Measurements from ENCODE around the gene LIFR. TPM values are rescaled to one million over a fixed set of nuclear protein-coding genes. Genes with fewer than 3 reads are reported as not detected.

The LIFR gene
- total RNA-seq, 1 experiment from 2014 or later = 7.8 TPM

DNA sequence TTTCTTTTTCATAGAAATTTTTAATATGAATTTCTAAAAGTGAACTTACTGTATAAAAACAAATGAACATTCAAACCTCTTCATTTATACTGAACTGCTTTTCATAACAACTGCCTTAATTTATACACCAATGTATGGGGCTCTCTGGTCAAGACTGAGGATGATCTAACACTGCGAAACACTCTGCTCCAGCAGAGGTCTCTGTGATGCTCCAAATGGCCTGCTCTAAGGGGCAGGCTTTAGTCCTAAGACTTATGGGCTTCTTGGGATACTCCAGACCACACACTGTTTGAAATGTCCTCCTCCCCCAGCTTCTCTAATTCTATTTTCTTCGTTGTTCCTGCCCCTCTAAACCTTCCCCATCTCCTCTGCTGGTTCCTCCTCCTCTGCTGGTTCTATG, 58.5 kb downstream of the LIFR start:
- H3K27me3 ChIP-seq (ENCODE audit: insufficient read depth, low read length) = no peaks in the 10 kb centered on the region
- H3K36me3 Mint-ChIP-seq (ENCODE audit: insufficient read depth in 1 of 3, low read depth in 3 of 3) = peaks cover 0 to 3% (median 0%) of the 10 kb centered on the region in 3 experiments; a peak in 2 of 7 replicates

More for the DNA sequence above, 58.5 kb downstream of the LIFR start:
- no peak overlapping the region for H2BK20ac ChIP-seq (ENCODE audit: low read depth, low read length, poor library complexity, severe bottlenecking)
- H3K23me2 ChIP-seq (ENCODE audit: insufficient read length, low read depth, low read length, poor library complexity, severe bottlenecking) = no peaks in the 10 kb centered on the region
- H3K4ac ChIP-seq (ENCODE audit: low read depth, low read length) = no peak overlapping the region
- H3K9ac ChIP-seq (ENCODE audit: extremely low read depth, insufficient read length, low read length) = no peak overlapping the region
- H4K5ac ChIP-seq (ENCODE audit: insufficient read length, low read depth, low read length) = no peak overlapping the region
- Mint-ChIP-seq H3K4me1 (peaks cover 2 to 5% of the 10 kb centered on the region in 2 experiments; a peak in 1 of 4 replicates), H3K27ac (no peak overlapping the region), H3K27me3 (ENCODE audit: low read depth) (no peaks in the 10 kb centered on the region), H3K4me3 (no peak overlapping the region), H3K9me3 (no peaks in the 10 kb centered on the region)
- no peak overlapping the region for H4K91ac ChIP-seq (ENCODE audit: insufficient read length, low read depth, low read length)
- H2AFZ ChIP-seq (ENCODE audit: low read length) = no peak overlapping the region
- no peak overlapping the region for H3K4me2 ChIP-seq (ENCODE audit: insufficient read depth, insufficient read length, low read length)
- H3K79me2 ChIP-seq (ENCODE audit: insufficient read depth, low read length) = no peaks in the 10 kb centered on the region
- no peak overlapping the region for H2BK12ac ChIP-seq (ENCODE audit: insufficient read length, low read depth, low read length)
- no peak overlapping the region for H3K23ac ChIP-seq (ENCODE audit: insufficient read length, low read depth, low read length)
- H3K9me3 ChIP-seq (ENCODE audit: control insufficient read depth, low read depth, low read length) = no peaks in the 10 kb centered on the region
- no peak overlapping the region for H2BK120ac ChIP-seq (ENCODE audit: low read depth, low read length, poor library complexity, severe bottlenecking)
- H3K18ac ChIP-seq (ENCODE audit: insufficient read length, low read depth, low read length) = no peak overlapping the region
- H3K27ac ChIP-seq (ENCODE audit: insufficient read length, low read depth, low read length) = no peak overlapping the region
- H3K14ac ChIP-seq (ENCODE audit: insufficient read depth, low read length) = no peak overlapping the region
- H2BK15ac ChIP-seq (ENCODE audit: low read depth, low read length) = no peak overlapping the region
- no peak overlapping the region for H2AK5ac ChIP-seq (ENCODE audit: insufficient read length, low read length)
- H3K56ac ChIP-seq (ENCODE audit: insufficient read length, low read depth, low read length) = no peak overlapping the region
- no peak overlapping the region for H3T11ph ChIP-seq (ENCODE audit: low read length)
- WGBS (ENCODE audit: extremely low coverage, insufficient read length, low lambda C conversion rate) = no CpG with 5 or more reads among the region's 2 CpGs
- no peak for DNase-seq
- H4K8ac ChIP-seq (replicated peaks; ENCODE audit: insufficient read length, low read depth, low read length) = no peak overlapping the region
- H3K79me1 ChIP-seq (ENCODE audit: insufficient read depth, low read depth, low read length, poor library complexity, severe bottlenecking) = no peaks in the 10 kb centered on the region
- TF ChIP-seq, protein P1, sequence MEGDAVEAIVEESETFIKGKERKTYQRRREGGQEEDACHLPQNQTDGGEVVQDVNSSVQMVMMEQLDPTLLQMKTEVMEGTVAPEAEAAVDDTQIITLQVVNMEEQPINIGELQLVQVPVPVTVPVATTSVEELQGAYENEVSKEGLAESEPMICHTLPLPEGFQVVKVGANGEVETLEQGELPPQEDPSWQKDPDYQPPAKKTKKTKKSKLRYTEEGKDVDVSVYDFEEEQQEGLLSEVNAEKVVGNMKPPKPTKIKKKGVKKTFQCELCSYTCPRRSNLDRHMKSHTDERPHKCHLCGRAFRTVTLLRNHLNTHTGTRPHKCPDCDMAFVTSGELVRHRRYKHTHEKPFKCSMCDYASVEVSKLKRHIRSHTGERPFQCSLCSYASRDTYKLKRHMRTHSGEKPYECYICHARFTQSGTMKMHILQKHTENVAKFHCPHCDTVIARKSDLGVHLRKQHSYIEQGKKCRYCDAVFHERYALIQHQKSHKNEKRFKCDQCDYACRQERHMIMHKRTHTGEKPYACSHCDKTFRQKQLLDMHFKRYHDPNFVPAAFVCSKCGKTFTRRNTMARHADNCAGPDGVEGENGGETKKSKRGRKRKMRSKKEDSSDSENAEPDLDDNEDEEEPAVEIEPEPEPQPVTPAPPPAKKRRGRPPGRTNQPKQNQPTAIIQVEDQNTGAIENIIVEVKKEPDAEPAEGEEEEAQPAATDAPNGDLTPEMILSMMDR (conservative IDR thresholded peaks at IDR 0.05) = peak; percentile 40; the same call in 2 of the 3 replicates
- no peaks in the 10 kb centered on the region; the same call in 1 of the 2 replicates for H3K4me1 ChIP-seq (ENCODE audit: insufficient read depth, low read length)
- H2BK5ac ChIP-seq (ENCODE audit: insufficient read length, low read length) = no peak overlapping the region
- H4K20me1 ChIP-seq (ENCODE audit: control insufficient read depth, insufficient read depth, insufficient read length) = no peaks in the 10 kb centered on the region

Data from H9 (cell line).